ENCODE results near the gene PCAT7. TPM values are rescaled to one million over a fixed set of nuclear protein-coding genes. Genes with fewer than 3 reads are reported as not detected.

Gene PCAT7
- polyA plus RNA-seq, 1 of the 3 experiments (the other 2 are of a cell fraction), result not detected

DNA sequence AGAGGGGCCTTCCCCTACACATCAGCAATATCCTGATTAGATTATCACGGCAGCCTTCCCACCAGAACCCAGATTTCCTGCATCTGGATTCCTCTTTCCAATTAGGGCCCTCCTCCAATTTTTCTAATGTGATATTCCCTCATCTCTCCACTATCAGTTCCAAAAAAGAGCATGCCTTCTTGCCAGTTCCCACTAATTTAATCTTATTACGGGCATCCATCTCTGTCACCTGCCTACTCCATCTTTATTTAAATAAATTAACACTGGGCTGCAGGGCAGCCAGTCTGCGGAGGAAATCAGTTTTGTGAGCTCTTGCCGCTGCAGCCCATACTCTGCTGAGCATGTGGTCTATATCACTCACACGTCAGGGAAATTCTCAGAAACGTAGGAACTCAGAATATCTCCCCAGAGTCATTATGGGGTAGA is 55.3 kb downstream of the PCAT7 start:
- Histone ChIP-seq H3K4me3 (ENCODE audit: low read depth in 2 of 2, low read length in 1 of 2) (no peak overlapping the region), H3K4me1 (ENCODE audit: control insufficient read depth in 1 of 2, insufficient read depth in 2 of 2, low read depth in 1 of 2, low read length in 1 of 2) (peaks cover 0 to 45% of the 10 kb centered on the region in 2 experiments; a peak in 1 of 4 replicates), H3F3A (replicated peaks; ENCODE audit: insufficient read depth) (no peaks in the 10 kb centered on the region), H3K27ac (ENCODE audit: low read depth in 2 of 2, low read length in 1 of 2) (peak overlapping the region in 1 of 2 experiments; percentile 97; a peak in 2 of 4 replicates), H3K36me3 (replicated peaks in 1 of 2; ENCODE audit: control insufficient read depth in 1 of 2, insufficient read depth in 2 of 2, low read length in 1 of 2) (no peaks in the 10 kb centered on the region), H3K27me3 (ENCODE audit: insufficient read depth) (peaks cover 4% of the 10 kb centered on the region; the same call in 1 of the 2 replicates), H3K4me2 (no peak overlapping the region), H4K20me1 (ENCODE audit: insufficient read depth) (no peaks in the 10 kb centered on the region), H2AFZ (ENCODE audit: low read depth) (no peak overlapping the region), H3K9me3 (no peaks in the 10 kb centered on the region), H3K9ac (no peak overlapping the region), H3K9me2 (no peaks in the 10 kb centered on the region), H3K79me2 (ENCODE audit: insufficient read depth) (no peaks in the 10 kb centered on the region)
- ChIA-PET CTCF (interaction anchor here (1.0 to 1.4 kb wide), 4 partner anchors 58 to 522 kb away, joined by 3 to 5 read pairs (median 3); no protein-coding TSS in a partner anchor), POLR2A (interaction anchor here (0.6 to 1.2 kb wide), 3 partner anchors 22 to 307 kb away, joined by 3 to 4 read pairs (median 3); no protein-coding TSS in a partner anchor)
- 16% methylated on average over 6 of the region's 6 CpGs for WGBS (ENCODE audit: low lambda C conversion rate)
- DNase-seq, result peak; percentile 86
- TF ChIP-seq TCF12 (IDR thresholded peaks at IDR 0.05) (peak; percentile 67), TEAD4 (IDR thresholded peaks at IDR 0.05; ENCODE audit: borderline replicate concordance, insufficient read depth) (peak; percentile 34; the same call in 1 of the 2 replicates), MXI1 (IDR thresholded peaks at IDR 0.05; ENCODE audit: low read depth, low read length) (peak; percentile 85), RXRA (IDR thresholded peaks at IDR 0.05; ENCODE audit: borderline replicate concordance, low read depth) (no peak), RFX5 (IDR thresholded peaks at IDR 0.05; ENCODE audit: low read length) (no peak; the same call in 1 of the 2 replicates), ELF1 (IDR thresholded peaks at IDR 0.05) (no peak), NFIC (IDR thresholded peaks at IDR 0.05; ENCODE audit: borderline replicate concordance) (no peak), RAD21 (IDR thresholded peaks at IDR 0.05; ENCODE audit: low read length) (peak; percentile 48), POLR2AphosphoS5 (IDR thresholded peaks at IDR 0.05; ENCODE audit: low read depth, low read length) (0 out of 2 replicates have a peak, but pooled peaks have one; percentile 43), FOXJ3 (CRISPR knock-in tag; IDR thresholded peaks at IDR 0.05) (peak; percentile 81), RCOR1 (IDR thresholded peaks at IDR 0.05; ENCODE audit: low read length) (peak; percentile 98), GABPA (IDR thresholded peaks at IDR 0.05; ENCODE audit: low read depth) (no peak), CHD2 (IDR thresholded peaks at IDR 0.05; ENCODE audit: low read length, partially characterized antibody) (peak; percentile 89), GATA2 (CRISPR knock-in tag; IDR thresholded peaks at IDR 0.05) (peak; percentile 93), EP300 (IDR thresholded peaks at IDR 0.05; ENCODE audit: borderline replicate concordance in 1 of 2, low read depth in 1 of 2, low read length in 1 of 2) (peak in 1 of 2 experiments; percentile 99; a peak in 2 of 4 replicates), FOSL2 (IDR thresholded peaks at IDR 0.05; ENCODE audit: borderline replicate concordance, low read depth) (no peak)
- TF ChIP-seq, protein P1, sequence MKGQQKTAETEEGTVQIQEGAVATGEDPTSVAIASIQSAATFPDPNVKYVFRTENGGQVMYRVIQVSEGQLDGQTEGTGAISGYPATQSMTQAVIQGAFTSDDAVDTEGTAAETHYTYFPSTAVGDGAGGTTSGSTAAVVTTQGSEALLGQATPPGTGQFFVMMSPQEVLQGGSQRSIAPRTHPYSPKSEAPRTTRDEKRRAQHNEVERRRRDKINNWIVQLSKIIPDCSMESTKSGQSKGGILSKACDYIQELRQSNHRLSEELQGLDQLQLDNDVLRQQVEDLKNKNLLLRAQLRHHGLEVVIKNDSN (IDR thresholded peaks at IDR 0.05; ENCODE audit: borderline replicate concordance, low read depth), result no peak
- TF ChIP-seq, protein P2, sequence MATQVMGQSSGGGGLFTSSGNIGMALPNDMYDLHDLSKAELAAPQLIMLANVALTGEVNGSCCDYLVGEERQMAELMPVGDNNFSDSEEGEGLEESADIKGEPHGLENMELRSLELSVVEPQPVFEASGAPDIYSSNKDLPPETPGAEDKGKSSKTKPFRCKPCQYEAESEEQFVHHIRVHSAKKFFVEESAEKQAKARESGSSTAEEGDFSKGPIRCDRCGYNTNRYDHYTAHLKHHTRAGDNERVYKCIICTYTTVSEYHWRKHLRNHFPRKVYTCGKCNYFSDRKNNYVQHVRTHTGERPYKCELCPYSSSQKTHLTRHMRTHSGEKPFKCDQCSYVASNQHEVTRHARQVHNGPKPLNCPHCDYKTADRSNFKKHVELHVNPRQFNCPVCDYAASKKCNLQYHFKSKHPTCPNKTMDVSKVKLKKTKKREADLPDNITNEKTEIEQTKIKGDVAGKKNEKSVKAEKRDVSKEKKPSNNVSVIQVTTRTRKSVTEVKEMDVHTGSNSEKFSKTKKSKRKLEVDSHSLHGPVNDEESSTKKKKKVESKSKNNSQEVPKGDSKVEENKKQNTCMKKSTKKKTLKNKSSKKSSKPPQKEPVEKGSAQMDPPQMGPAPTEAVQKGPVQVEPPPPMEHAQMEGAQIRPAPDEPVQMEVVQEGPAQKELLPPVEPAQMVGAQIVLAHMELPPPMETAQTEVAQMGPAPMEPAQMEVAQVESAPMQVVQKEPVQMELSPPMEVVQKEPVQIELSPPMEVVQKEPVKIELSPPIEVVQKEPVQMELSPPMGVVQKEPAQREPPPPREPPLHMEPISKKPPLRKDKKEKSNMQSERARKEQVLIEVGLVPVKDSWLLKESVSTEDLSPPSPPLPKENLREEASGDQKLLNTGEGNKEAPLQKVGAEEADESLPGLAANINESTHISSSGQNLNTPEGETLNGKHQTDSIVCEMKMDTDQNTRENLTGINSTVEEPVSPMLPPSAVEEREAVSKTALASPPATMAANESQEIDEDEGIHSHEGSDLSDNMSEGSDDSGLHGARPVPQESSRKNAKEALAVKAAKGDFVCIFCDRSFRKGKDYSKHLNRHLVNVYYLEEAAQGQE (IDR thresholded peaks at IDR 0.05; ENCODE audit: low read depth, low read length), result no peak
- TF ChIP-seq, protein P3, sequence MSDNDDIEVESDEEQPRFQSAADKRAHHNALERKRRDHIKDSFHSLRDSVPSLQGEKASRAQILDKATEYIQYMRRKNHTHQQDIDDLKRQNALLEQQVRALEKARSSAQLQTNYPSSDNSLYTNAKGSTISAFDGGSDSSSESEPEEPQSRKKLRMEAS (IDR thresholded peaks at IDR 0.05; ENCODE audit: low read depth), result no peak
- TF ChIP-seq, protein P4, sequence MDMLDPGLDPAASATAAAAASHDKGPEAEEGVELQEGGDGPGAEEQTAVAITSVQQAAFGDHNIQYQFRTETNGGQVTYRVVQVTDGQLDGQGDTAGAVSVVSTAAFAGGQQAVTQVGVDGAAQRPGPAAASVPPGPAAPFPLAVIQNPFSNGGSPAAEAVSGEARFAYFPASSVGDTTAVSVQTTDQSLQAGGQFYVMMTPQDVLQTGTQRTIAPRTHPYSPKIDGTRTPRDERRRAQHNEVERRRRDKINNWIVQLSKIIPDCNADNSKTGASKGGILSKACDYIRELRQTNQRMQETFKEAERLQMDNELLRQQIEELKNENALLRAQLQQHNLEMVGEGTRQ (IDR thresholded peaks at IDR 0.05; ENCODE audit: borderline replicate concordance, low read depth, low read length), result no peak
- TF ChIP-seq, protein P5, sequence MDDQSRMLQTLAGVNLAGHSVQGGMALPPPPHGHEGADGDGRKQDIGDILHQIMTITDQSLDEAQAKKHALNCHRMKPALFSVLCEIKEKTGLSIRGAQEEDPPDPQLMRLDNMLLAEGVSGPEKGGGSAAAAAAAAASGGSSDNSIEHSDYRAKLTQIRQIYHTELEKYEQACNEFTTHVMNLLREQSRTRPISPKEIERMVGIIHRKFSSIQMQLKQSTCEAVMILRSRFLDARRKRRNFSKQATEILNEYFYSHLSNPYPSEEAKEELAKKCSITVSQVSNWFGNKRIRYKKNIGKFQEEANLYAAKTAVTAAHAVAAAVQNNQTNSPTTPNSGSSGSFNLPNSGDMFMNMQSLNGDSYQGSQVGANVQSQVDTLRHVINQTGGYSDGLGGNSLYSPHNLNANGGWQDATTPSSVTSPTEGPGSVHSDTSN (IDR thresholded peaks at IDR 0.05), result no peak
